Trophoblast cell (in vitro differentiated cells and primary cell): Measurements from ENCODE around the gene FUBP1.

Experiments used
- DNase-seq, 2 donors: peaks; one replicate each; pipeline ENCODE4 v3.0.0-alpha.2; 2016
- H2AFZ ChIP-seq: 2 replicates; pipeline ENCODE4 v1.6.1; 2013; ENCODE audit warnings: low read length, moderate library complexity, mild to moderate bottlenecking; ENCODE audit not compliant: insufficient read depth, poor library complexity
- H2AK5ac ChIP-seq: 2 replicates; pipeline ENCODE4 v1.6.1; 2013; ENCODE audit warnings: mild to moderate bottlenecking, low read length
- H2BK120ac ChIP-seq: 2 replicates; pipeline ENCODE4 v1.6.1; 2013; ENCODE audit warnings: low read length, mild to moderate bottlenecking, moderate library complexity; ENCODE audit not compliant: insufficient read depth, poor library complexity
- H2BK12ac ChIP-seq: 2 replicates; pipeline ENCODE4 v1.6.1; 2013; ENCODE audit warnings: mild to moderate bottlenecking, low read length, moderate library complexity
- H2BK5ac ChIP-seq: 2 replicates; pipeline ENCODE4 v1.6.1; 2013; ENCODE audit warnings: low read length, low read depth, moderate library complexity, mild to moderate bottlenecking; ENCODE audit not compliant: poor library complexity
- H3K14ac ChIP-seq: 2 replicates; pipeline ENCODE4 v1.6.1; 2013; ENCODE audit warnings: mild to moderate bottlenecking, low read length
- H3K18ac ChIP-seq: 2 replicates; pipeline ENCODE4 v1.6.1; 2013; ENCODE audit warnings: mild to moderate bottlenecking, low read length
- H3K23ac ChIP-seq: 2 replicates; pipeline ENCODE4 v1.6.1; 2013; ENCODE audit warnings: low read length
- H3K27ac ChIP-seq: 2 replicates; pipeline ENCODE4 v1.5.1; 2013; ENCODE audit warnings: low read depth, mild to moderate bottlenecking, inconsistent platforms, low read length, moderate library complexity
- H3K27me3 ChIP-seq: 2 replicates; pipeline ENCODE4 v1.6.1; 2013; ENCODE audit warnings: inconsistent platforms, mild to moderate bottlenecking, low read length, moderate library complexity; ENCODE audit not compliant: insufficient read depth
- H3K36me3 ChIP-seq, 2 experiments: 1 replicate in 1 of 2; 2 replicates in 1 of 2; pipeline ENCODE4 v1.6.1; 2013; ENCODE audit warnings: low read length in 2 of 2, mild to moderate bottlenecking in 2 of 2, moderate library complexity in 1 of 2; ENCODE audit not compliant: insufficient read depth in 2 of 2, control insufficient read depth in 1 of 2
- H3K4ac ChIP-seq: 2 replicates; pipeline ENCODE4 v1.6.1; 2013; ENCODE audit warnings: low read depth, mild to moderate bottlenecking, low read length, moderate library complexity
- H3K4me1 ChIP-seq, 2 experiments: 1 replicate in 1 of 2; 2 replicates in 1 of 2; pipeline ENCODE4 v1.6.1; 2013; ENCODE audit warnings: low read length in 2 of 2, mild to moderate bottlenecking in 2 of 2, moderate library complexity in 1 of 2; ENCODE audit not compliant: insufficient read depth in 2 of 2, control insufficient read depth in 1 of 2
- H3K4me2 ChIP-seq: 2 replicates; pipeline ENCODE4 v1.6.1; 2013; ENCODE audit warnings: inconsistent platforms, mild to moderate bottlenecking, low read length, moderate library complexity
- H3K4me3 ChIP-seq: 2 replicates; pipeline ENCODE4 v1.5.1; 2013; ENCODE audit warnings: mild to moderate bottlenecking, low read depth, low read length, inconsistent platforms
- H3K79me1 ChIP-seq: one replicate; pipeline ENCODE4 v1.6.1; 2013; ENCODE audit warnings: low read length
- H3K79me2 ChIP-seq: 2 replicates; pipeline ENCODE4 v1.6.1; 2013; ENCODE audit warnings: low read length, mild to moderate bottlenecking; ENCODE audit not compliant: control insufficient read depth, insufficient read depth, poor library complexity
- H3K9ac ChIP-seq: 2 replicates; pipeline ENCODE4 v1.6.1; 2013; ENCODE audit warnings: mild to moderate bottlenecking, low read length
- H3K9me3 ChIP-seq: 2 replicates; pipeline ENCODE4 v1.6.1; 2013; ENCODE audit warnings: low read depth, mild to moderate bottlenecking, control low read depth, inconsistent platforms, low read length; ENCODE audit not compliant: insufficient read depth
- H4K12ac ChIP-seq: 2 replicates; pipeline ENCODE4 v1.6.1; 2013; ENCODE audit warnings: low read depth, mild to moderate bottlenecking, low read length, moderate library complexity
- H4K8ac ChIP-seq: 2 replicates; pipeline ENCODE4 v1.6.1; 2013; ENCODE audit warnings: low read depth, mild to moderate bottlenecking, low read length, moderate library complexity
- H4K91ac ChIP-seq: one replicate; pipeline ENCODE4 v1.6.1; 2013; ENCODE audit warnings: low read depth, mild to moderate bottlenecking, low read length, moderate library complexity
- WGBS: extraction: QIAGEN DNeasy Blood & Tissue Kit; methylation state at CpG from one replicate; pipeline ENCODE4 v1.1.7; 2013; ENCODE audit warnings: missing lambda C conversion rate; ENCODE audit not compliant: insufficient read length, insufficient coverage; ENCODE audit errors: extremely low coverage; 5-methylcytosine and 5-hydroxymethylcytosine counted together

The FUBP1 gene

DNA sequence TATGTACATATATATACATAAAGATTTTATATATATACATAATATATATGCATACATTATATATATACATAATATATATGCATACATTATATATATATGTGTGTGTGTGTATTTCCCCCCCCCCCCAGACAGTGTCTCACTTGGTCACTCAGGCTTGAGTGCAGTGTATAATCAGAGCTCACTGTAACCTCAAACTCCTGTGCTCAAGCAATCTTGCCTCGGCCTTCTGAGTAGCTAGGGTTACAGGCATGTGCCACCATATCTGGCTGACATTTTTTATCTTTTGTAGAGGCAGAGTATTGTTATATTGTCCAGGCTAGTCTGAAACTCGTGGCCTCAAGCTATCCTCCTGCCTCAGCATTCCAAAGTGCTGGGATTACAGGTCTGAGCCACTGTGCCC is 9.0 kb upstream of the FUBP1 start:
- Histone ChIP-seq H3K27ac (no peak overlapping the region), H3K18ac (no peak overlapping the region), H4K12ac (no peak overlapping the region), H4K8ac (no peak overlapping the region), H2BK12ac (no peak overlapping the region), H3K36me3 (no peaks in the 10 kb centered on the region), H3K4me3 (no peak overlapping the region), H2BK5ac (no peak overlapping the region), H4K91ac (no peak overlapping the region), H3K4me2 (no peak overlapping the region), H3K9me3 (no peaks in the 10 kb centered on the region), H3K14ac (no peak overlapping the region), H3K79me2 (no peaks in the 10 kb centered on the region), H2BK120ac (no peak overlapping the region), H3K27me3 (no peaks in the 10 kb centered on the region), H2AK5ac (no peak overlapping the region), H3K4ac (no peak overlapping the region), H3K9ac (no peak overlapping the region), H2AFZ (no peak overlapping the region), H3K4me1 (peaks cover 0 to 4% of the 10 kb centered on the region in 2 experiments), H3K79me1 (no peaks in the 10 kb centered on the region), H3K23ac (no peak overlapping the region)
- DNase-seq: no peak
- WGBS: no CpG with 5 or more reads among the region's 2 CpGs

DNA sequence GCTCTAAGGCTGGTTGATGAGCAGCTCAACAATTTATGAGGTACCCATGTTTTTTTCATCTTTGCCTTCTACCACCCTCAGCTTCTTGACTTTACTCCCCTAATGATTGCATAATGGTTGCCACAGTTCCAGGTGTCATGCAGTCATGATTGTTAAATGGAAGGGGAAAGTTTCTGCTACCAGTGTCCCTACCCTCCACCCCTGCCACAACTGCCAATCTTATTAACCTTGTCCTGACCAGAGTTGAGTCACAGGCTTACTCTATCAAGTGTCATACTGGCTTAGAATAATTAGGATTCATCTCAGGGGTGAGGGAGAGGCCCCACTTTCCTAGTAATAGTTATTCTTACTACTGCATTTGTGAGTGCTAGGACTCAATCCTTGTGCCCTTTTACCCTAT is 7.9 kb upstream of the FUBP1 start:
- H3K23ac ChIP-seq: no peak overlapping the region
- no peak overlapping the region for H2AFZ ChIP-seq
- H4K91ac ChIP-seq: no peak overlapping the region
- no peaks in the 10 kb centered on the region for H3K79me2 ChIP-seq
- H3K4me3 ChIP-seq: no peak overlapping the region
- no peaks in the 10 kb centered on the region for H3K36me3 ChIP-seq
- no peak overlapping the region for H3K18ac ChIP-seq
- no peak overlapping the region for H2AK5ac ChIP-seq
- no peak overlapping the region for H3K4ac ChIP-seq
- H3K79me1 ChIP-seq: no peaks in the 10 kb centered on the region
- H2BK120ac ChIP-seq: no peak overlapping the region
- no peak overlapping the region for H4K8ac ChIP-seq
- no peak overlapping the region for H3K14ac ChIP-seq
- H2BK5ac ChIP-seq: no peak overlapping the region
- peaks cover 0 to 4% of the 10 kb centered on the region in 2 experiments for H3K4me1 ChIP-seq
- no peak overlapping the region for H3K4me2 ChIP-seq
- H3K9me3 ChIP-seq: no peaks in the 10 kb centered on the region
- DNase-seq: no peak
- H3K27ac ChIP-seq: no peak overlapping the region
- H4K12ac ChIP-seq: no peak overlapping the region
- H3K27me3 ChIP-seq: no peaks in the 10 kb centered on the region
- no peak overlapping the region for H3K9ac ChIP-seq
- no peak overlapping the region for H2BK12ac ChIP-seq

DNA sequence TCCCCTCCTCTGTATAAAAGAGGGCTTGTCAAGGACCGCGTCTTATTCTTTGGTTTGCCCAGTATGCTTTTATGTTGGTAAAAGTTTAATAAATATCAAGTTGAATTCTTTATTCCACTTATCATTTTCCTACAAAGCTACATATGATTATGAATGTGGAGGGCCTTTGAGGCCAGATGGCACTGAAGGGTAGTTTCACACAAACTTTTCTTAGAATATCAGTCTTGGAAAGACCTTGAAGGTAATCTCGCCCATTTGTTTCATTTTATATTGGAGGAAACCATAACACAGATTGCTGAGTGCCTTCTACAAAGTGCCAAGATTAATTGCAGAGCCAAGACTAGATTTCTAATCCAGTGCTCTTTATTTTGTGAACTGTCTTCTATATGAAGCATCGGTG is 5.8 kb upstream of the FUBP1 start:
- H3K27me3 ChIP-seq: no peaks in the 10 kb centered on the region
- H2AK5ac ChIP-seq: no peak overlapping the region
- no peak overlapping the region for H3K4ac ChIP-seq
- H3K18ac ChIP-seq: no peak overlapping the region
- no peak overlapping the region for H3K27ac ChIP-seq
- peaks cover 2% of the 10 kb centered on the region for H3K79me1 ChIP-seq
- no peak overlapping the region for H3K4me2 ChIP-seq
- H3K23ac ChIP-seq: no peak overlapping the region
- H3K36me3 ChIP-seq: peaks cover 0 to 4% of the 10 kb centered on the region in 2 experiments
- H3K14ac ChIP-seq: no peak overlapping the region
- H3K4me3 ChIP-seq: no peak overlapping the region
- H3K9ac ChIP-seq: no peak overlapping the region
- H4K91ac ChIP-seq: no peak overlapping the region
- H2BK120ac ChIP-seq: no peak overlapping the region
- H4K12ac ChIP-seq: no peak overlapping the region
- H4K8ac ChIP-seq: no peak overlapping the region
- H2BK12ac ChIP-seq: no peak overlapping the region
- no peak overlapping the region for H2AFZ ChIP-seq
- no peak overlapping the region for H2BK5ac ChIP-seq
- DNase-seq: no peak
- H3K9me3 ChIP-seq: no peaks in the 10 kb centered on the region
- no CpG with 5 or more reads among the region's 4 CpGs for WGBS
- peaks cover 3% of the 10 kb centered on the region for H3K79me2 ChIP-seq
- H3K4me1 ChIP-seq: peaks cover 0 to 6% of the 10 kb centered on the region in 2 experiments

DNA sequence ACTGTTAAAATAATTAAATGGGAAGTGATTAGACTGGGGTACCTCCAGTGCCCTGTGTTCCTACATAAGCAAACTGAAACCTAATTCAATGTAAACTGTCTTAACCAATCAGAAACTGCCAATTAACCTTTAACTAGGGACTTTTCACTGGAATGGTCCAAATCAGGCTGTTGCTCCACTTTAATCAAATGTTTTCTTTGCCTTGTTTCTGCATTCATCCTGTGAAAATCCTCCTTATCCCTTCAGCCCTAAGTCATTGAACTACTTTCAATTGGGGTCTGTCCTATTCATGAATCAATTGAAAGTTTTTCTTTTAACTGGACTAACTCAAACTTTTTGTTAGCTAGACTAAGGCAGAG is 5.1 kb upstream of the FUBP1 start:
- no peak overlapping the region for H2BK12ac ChIP-seq
- peaks cover 0 to 6% of the 10 kb centered on the region in 2 experiments for H3K4me1 ChIP-seq
- H3K27ac ChIP-seq: no peak overlapping the region
- peaks cover 7% of the 10 kb centered on the region for H3K79me1 ChIP-seq
- no peak overlapping the region for H2AK5ac ChIP-seq
- no peak overlapping the region for H3K23ac ChIP-seq
- no peak overlapping the region for H4K12ac ChIP-seq
- no peaks in the 10 kb centered on the region for H3K9me3 ChIP-seq
- no peak overlapping the region for H2BK120ac ChIP-seq
- no peak overlapping the region for H3K18ac ChIP-seq
- no peak overlapping the region for H3K14ac ChIP-seq
- no peak for DNase-seq
- no peak overlapping the region for H4K8ac ChIP-seq
- no peak overlapping the region for H3K4ac ChIP-seq
- H3K4me3 ChIP-seq: no peak overlapping the region
- H3K9ac ChIP-seq: no peak overlapping the region
- H3K36me3 ChIP-seq: peaks cover 0 to 4% of the 10 kb centered on the region in 2 experiments
- no peak overlapping the region for H4K91ac ChIP-seq
- no peaks in the 10 kb centered on the region for H3K27me3 ChIP-seq
- H2BK5ac ChIP-seq: no peak overlapping the region
- no peak overlapping the region for H3K4me2 ChIP-seq
- peaks cover 7% of the 10 kb centered on the region for H3K79me2 ChIP-seq
- no peak overlapping the region for H2AFZ ChIP-seq
